HepG2 (cell line): ENCODE results near the gene TCEA3. TPM values are rescaled to one million over a fixed set of nuclear protein-coding genes. Genes with fewer than 3 reads are reported as not detected.
A peak's percentile ranks its signal among the peaks of the same experiment; 100 is the strongest.

Experiments used
- ATF1 ChIP-seq: IDR thresholded peaks from 2 replicates; pipeline ENCODE4 v1.6.1; 2016; ENCODE audit warnings: mild to moderate bottlenecking, control low read depth
- ATF7-NPFF ChIP-seq: sonication (generic); formaldehyde crosslinking; IDR thresholded peaks from 2 replicates; pipeline ENCODE4 v1.8.1; 2023; ENCODE audit warnings: mild to moderate bottlenecking, low read depth, missing genetic modification reagents, moderate library complexity
- CSRNP2 ChIP-seq: sonication (generic); formaldehyde crosslinking; conservative IDR thresholded peaks from 2 replicates; pipeline ENCODE4 v1.8.0; 2022; ENCODE audit warnings: low read depth, missing genetic modification reagents
- HNF4G ChIP-seq, 2 experiments: sonication (generic) in 1 of 2; formaldehyde crosslinking in 1 of 2; IDR thresholded peaks; 2 replicates each; pipeline versions ENCODE4 v1.4.0 to v1.6.1; 2011 to 2020; ENCODE audit warnings: borderline replicate concordance in 2 of 2, low read depth in 2 of 2, mild to moderate bottlenecking in 2 of 2, low read length in 1 of 2, missing genetic modification reagents in 1 of 2, moderate library complexity in 1 of 2
- JUND ChIP-seq: sonication (generic); formaldehyde crosslinking; IDR thresholded peaks from 2 replicates; pipeline ENCODE4 v1.8.0; 2022; ENCODE audit warnings: mild to moderate bottlenecking, missing genetic modification reagents
- ZNF501 ChIP-seq: sonication (generic); formaldehyde crosslinking; IDR thresholded peaks from 2 replicates; pipeline ENCODE4 v1.5.1; 2020; ENCODE audit warnings: mild to moderate bottlenecking, moderate library complexity, missing genetic modification reagents
- ZNF556 ChIP-seq: sonication (generic); formaldehyde crosslinking; IDR thresholded peaks from 2 replicates; pipeline ENCODE4 v1.4.0; 2020; ENCODE audit warnings: mild to moderate bottlenecking, missing genetic modification reagents, borderline replicate concordance
- ZNF572 ChIP-seq: sonication (generic); formaldehyde crosslinking; IDR thresholded peaks from 2 replicates; pipeline ENCODE4 v1.5.1; 2020; ENCODE audit warnings: mild to moderate bottlenecking, missing genetic modification reagents
- ZNF878 ChIP-seq: sonication (generic); formaldehyde crosslinking; IDR thresholded peaks from 2 replicates; pipeline ENCODE4 v1.8.1; 2023; ENCODE audit warnings: mild to moderate bottlenecking, missing genetic modification reagents, moderate library complexity
- polyA plus RNA-seq, 8 experiments: library from polyadenylated mRNA; depleted of rRNA in 3 of 8; stranded (reverse) in 7 of 8; unstranded in 1 of 8; fragments of >200 nt; fragmentation: Illumina TruSeq in 4 of 8; extraction: Trizol in 4 of 8; gene quantifications; 2 replicates each; pipeline versions ENCODE4 v1.2.1 to v1.2.3, GENCODE V29; 2011 to 2016; ENCODE audit warnings: low read depth in 4 of 8, missing spikeins in 1 of 8, mixed read lengths in 1 of 8; ENCODE audit not compliant: insufficient read depth in 1 of 8
- total RNA-seq, 5 experiments: library from RNA; depleted of rRNA; stranded (reverse); fragments of >200 nt; fragmentation: Illumina TruSeq; extraction: Trizol; gene quantifications; 2 replicates each; pipeline ENCODE4 v1.2.3, GENCODE V29; 2016; ENCODE audit warnings: low read depth in 1 of 5
- TF ChIP-seq, protein P1 (sequence below): sonication (generic); formaldehyde crosslinking; IDR thresholded peaks from 2 replicates; pipeline ENCODE4 v1.4.0; 2020; ENCODE audit warnings: mild to moderate bottlenecking, missing genetic modification reagents
- TF ChIP-seq, protein P2 (sequence below): sonication (generic); formaldehyde crosslinking; IDR thresholded peaks from 2 replicates; pipeline ENCODE4 v1.5.0; 2020; ENCODE audit warnings: mild to moderate bottlenecking, missing genetic modification reagents
- TF ChIP-seq, protein P3 (sequence below): sonication (generic); formaldehyde crosslinking; IDR thresholded peaks from 2 replicates; pipeline ENCODE4 v1.4.0; 2020; ENCODE audit warnings: missing genetic modification reagents

TCEA3 gene
- total and polyA plus RNA-seq, 2 of the 13 experiments (the other 11 are each of a cell fraction or from before 2014, with no cell fraction given): 55.5 to 84.6 TPM

- TF ChIP-seq, protein P1, sequence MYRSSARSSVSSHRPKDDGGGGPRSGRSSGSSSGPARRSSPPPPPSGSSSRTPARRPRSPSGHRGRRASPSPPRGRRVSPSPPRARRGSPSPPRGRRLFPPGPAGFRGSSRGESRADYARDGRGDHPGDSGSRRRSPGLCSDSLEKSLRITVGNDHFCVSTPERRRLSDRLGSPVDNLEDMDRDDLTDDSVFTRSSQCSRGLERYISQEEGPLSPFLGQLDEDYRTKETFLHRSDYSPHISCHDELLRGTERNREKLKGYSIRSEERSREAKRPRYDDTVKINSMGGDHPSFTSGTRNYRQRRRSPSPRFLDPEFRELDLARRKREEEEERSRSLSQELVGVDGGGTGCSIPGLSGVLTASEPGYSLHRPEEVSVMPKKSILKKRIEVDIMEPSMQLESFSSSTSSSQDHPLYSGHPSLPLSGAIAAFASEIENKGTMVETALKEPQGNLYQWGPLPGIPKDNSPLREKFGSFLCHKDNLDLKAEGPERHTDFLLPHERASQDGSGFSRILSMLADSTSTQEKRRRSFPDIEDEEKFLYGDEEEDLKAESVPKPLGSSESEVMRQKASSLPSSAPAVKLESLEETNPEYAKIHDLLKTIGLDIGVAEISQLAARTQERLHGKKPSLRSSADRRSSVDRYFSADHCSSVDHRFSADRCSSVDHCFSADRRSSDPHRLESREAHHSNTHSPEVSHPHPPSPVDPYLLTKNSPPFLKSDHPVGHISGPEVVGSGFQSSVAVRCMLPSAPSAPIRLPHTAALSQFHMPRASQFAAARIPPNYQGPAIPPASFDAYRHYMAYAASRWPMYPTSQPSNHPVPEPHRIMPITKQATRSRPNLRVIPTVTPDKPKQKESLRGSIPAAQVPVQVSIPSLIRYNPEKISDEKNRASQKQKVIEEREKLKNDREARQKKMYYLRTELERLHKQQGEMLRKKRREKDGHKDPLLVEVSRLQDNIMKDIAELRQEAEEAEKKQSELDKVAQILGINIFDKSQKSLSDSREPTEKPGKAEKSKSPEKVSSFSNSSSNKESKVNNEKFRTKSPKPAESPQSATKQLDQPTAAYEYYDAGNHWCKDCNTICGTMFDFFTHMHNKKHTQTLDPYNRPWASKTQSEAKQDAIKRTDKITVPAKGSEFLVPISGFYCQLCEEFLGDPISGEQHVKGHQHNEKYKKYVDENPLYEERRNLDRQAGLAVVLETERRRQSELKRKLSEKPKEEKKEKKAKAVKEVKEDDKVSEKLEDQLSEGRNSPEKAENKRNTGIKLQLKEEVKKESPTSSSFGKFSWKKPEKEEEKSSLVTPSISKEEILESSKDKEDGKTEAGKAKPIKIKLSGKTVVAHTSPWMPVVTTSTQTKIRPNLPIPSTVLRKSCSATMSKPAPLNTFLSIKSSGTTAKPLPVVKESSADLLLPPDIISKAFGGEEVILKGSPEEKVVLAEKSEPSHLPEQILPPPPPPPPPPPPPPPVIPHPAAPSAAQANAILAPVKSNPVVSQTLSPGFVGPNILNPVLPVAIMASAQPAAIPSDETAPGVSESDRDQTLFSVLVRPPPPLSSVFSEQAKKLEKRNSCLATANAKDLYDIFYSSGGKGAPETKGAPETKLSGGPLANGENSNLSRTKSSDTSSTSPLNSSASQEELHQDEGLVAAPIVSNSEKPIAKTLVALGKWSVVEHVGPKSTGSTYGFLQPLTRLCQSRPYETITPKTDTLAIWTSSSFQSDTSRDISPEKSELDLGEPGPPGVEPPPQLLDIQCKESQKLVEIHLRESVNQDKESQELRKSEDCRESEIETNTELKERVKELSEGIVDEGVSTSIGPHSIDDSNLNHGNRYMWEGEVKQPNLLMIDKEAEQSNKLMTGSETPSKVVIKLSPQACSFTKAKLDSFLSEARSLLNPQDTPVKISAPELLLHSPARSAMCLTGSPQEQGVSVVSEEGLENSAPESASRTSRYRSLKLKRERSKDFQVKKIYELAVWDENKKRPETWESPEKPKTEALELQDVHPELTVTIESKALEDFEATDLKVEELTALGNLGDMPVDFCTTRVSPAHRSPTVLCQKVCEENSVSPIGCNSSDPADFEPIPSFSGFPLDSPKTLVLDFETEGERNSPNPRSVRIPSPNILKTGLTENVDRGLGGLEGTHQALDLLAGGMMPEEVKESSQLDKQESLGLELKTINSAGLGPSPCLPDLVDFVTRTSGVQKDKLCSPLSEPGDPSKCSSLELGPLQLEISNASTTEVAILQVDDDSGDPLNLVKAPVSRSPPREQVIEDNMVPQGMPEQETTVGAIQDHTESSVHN (CRISPR knock-in tag): no peak; the same call in 1 of the 2 replicates
- TF ChIP-seq ZNF572 (CRISPR knock-in tag): peak; percentile 22; the same call in 1 of the 2 replicates
- no peak; the same call in 1 of the 2 replicates for TF ChIP-seq JUND (CRISPR knock-in tag)
- peak; percentile 70; the same call in 1 of the 2 replicates for TF ChIP-seq ZNF501
- TF ChIP-seq ZNF878 (CRISPR knock-in tag): no peak
- peak; percentile 88 for TF ChIP-seq ZNF556 (CRISPR knock-in tag)
- TF ChIP-seq, protein P2, sequence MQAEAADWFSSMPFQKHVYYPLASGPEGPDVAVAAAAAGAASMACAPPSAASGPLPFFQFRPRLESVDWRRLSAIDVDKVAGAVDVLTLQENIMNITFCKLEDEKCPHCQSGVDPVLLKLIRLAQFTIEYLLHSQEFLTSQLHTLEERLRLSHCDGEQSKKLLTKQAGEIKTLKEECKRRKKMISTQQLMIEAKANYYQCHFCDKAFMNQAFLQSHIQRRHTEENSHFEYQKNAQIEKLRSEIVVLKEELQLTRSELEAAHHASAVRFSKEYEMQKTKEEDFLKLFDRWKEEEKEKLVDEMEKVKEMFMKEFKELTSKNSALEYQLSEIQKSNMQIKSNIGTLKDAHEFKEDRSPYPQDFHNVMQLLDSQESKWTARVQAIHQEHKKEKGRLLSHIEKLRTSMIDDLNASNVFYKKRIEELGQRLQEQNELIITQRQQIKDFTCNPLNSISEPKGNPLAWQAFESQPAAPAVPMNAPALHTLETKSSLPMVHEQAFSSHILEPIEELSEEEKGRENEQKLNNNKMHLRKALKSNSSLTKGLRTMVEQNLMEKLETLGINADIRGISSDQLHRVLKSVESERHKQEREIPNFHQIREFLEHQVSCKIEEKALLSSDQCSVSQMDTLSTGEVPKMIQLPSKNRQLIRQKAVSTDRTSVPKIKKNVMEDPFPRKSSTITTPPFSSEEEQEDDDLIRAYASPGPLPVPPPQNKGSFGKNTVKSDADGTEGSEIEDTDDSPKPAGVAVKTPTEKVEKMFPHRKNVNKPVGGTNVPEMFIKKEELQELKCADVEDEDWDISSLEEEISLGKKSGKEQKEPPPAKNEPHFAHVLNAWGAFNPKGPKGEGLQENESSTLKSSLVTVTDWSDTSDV (CRISPR knock-in tag): 0 out of 2 replicates have a peak, but pooled peaks have one; percentile 58
- peak; percentile 58; the same call in 1 of the 2 replicates for TF ChIP-seq ATF7-NPFF (CRISPR knock-in tag)
- TF ChIP-seq, protein P3, sequence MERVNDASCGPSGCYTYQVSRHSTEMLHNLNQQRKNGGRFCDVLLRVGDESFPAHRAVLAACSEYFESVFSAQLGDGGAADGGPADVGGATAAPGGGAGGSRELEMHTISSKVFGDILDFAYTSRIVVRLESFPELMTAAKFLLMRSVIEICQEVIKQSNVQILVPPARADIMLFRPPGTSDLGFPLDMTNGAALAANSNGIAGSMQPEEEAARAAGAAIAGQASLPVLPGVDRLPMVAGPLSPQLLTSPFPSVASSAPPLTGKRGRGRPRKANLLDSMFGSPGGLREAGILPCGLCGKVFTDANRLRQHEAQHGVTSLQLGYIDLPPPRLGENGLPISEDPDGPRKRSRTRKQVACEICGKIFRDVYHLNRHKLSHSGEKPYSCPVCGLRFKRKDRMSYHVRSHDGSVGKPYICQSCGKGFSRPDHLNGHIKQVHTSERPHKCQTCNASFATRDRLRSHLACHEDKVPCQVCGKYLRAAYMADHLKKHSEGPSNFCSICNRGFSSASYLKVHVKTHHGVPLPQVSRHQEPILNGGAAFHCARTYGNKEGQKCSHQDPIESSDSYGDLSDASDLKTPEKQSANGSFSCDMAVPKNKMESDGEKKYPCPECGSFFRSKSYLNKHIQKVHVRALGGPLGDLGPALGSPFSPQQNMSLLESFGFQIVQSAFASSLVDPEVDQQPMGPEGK (CRISPR knock-in tag): peak; percentile 81
- TF ChIP-seq CSRNP2 (CRISPR knock-in tag): no peak
- peak; percentile 95 for TF ChIP-seq ATF1
- peak; percentile 21; the same call in 1 of the 2 replicates for TF ChIP-seq HNF4G (IDR thresholded peaks at IDR 0.05; ENCODE audit: borderline replicate concordance, low read depth, low read length)
- TF ChIP-seq HNF4G (CRISPR knock-in tag; IDR thresholded peaks at IDR 0.05; ENCODE audit: borderline replicate concordance, low read depth): no peak
These were observed 55.8 kb downstream of the TCEA3 start (continued) for GRCh38 chr1:23368562-23369334.
